Neural cell (in vitro differentiated cells): ENCODE data around the gene PIP5K1B. TPM values are rescaled to one million over a fixed set of nuclear protein-coding genes. Genes with fewer than 3 reads are reported as not detected.
A peak's percentile ranks its signal among the peaks of the same experiment; 100 is the strongest.

ENCODE experiments used
- H2AFZ ChIP-seq: fragments of 200-600, 300-800 bp; sonication (generic), shearing (Covaris generic); 2 replicates; pipeline ENCODE4 v1.6.0; 2014; ENCODE audit warnings: low read depth, mild to moderate bottlenecking, antibody characterized with exemption, low read length, moderate library complexity
- H3F3A ChIP-seq: fragments of 200-600 bp; shearing (Covaris generic); 2 replicates; pipeline ENCODE4 v1.6.1; 2016; ENCODE audit warnings: mild to moderate bottlenecking, moderate library complexity, mixed read lengths, antibody characterized with exemption, low read length; ENCODE audit not compliant: insufficient read depth, poor library complexity, severe bottlenecking
- H3K27ac ChIP-seq: fragments of 200-600, 300-800 bp; sonication (generic), shearing (Covaris generic); 2 replicates; pipeline ENCODE4 v1.5.1; 2014; ENCODE audit warnings: mild to moderate bottlenecking, low read length, moderate library complexity
- H3K27me3 ChIP-seq: fragments of 300-800, 200-600 bp; sonication (generic), shearing (Covaris generic); 2 replicates; pipeline ENCODE4 v1.6.0; 2014; ENCODE audit warnings: mild to moderate bottlenecking, low read depth, low read length, moderate library complexity; ENCODE audit not compliant: insufficient read depth
- H3K36me3 ChIP-seq: fragments of 300-800, 200-600 bp; sonication (generic), shearing (Covaris generic); 2 replicates; pipeline ENCODE4 v1.5.1; 2014; ENCODE audit warnings: mild to moderate bottlenecking, antibody characterized with exemption, low read length, moderate library complexity; ENCODE audit not compliant: insufficient read depth
- H3K4me2 ChIP-seq: fragments of 300-800, 200-600 bp; sonication (generic), shearing (Covaris generic); 2 replicates; pipeline ENCODE4 v1.6.0; 2014; ENCODE audit warnings: mild to moderate bottlenecking, low read length
- H3K4me3 ChIP-seq: fragments of 300-800, 200-600 bp; sonication (generic), shearing (Covaris generic); 2 replicates; pipeline ENCODE4 v1.5.1; 2014; ENCODE audit warnings: mild to moderate bottlenecking, low read length, moderate library complexity
- H3K79me2 ChIP-seq: fragments of 200-600 bp; shearing (Covaris generic); replicated peaks from 2 replicates; pipeline ENCODE4 v1.6.0; 2014; ENCODE audit warnings: mild to moderate bottlenecking, low read length, moderate library complexity; ENCODE audit not compliant: insufficient read depth
- H3K9ac ChIP-seq: fragments of 300-800, 200-600 bp; sonication (generic), shearing (Covaris generic); 2 replicates; pipeline ENCODE4 v1.6.1; 2016; ENCODE audit warnings: mild to moderate bottlenecking, low read length, mixed read lengths
- H3K9me2 ChIP-seq: fragments of 200-600 bp; shearing (Covaris generic); 2 replicates; pipeline ENCODE4 v1.6.1; 2016; ENCODE audit warnings: mild to moderate bottlenecking, low read length, mixed read lengths; ENCODE audit not compliant: insufficient read depth
- H3K9me3 ChIP-seq: fragments of 200-600, 300-800 bp; sonication (generic), shearing (Covaris generic); 2 replicates; pipeline ENCODE4 v1.6.1; 2016; ENCODE audit warnings: mild to moderate bottlenecking, mixed run types, low read length, moderate library complexity, mixed read lengths
- H4K20me1 ChIP-seq: fragments of 200-600 bp; shearing (Covaris generic); 2 replicates; pipeline ENCODE4 v1.6.1; 2016; ENCODE audit warnings: mild to moderate bottlenecking, mixed run types; ENCODE audit not compliant: insufficient read depth
- EP300 ChIP-seq: fragments of 450-650 bp; conservative IDR thresholded peaks from 2 replicates; pipeline ENCODE4 v1.6.1; 2014; ENCODE audit warnings: antibody characterized with exemption, mild to moderate bottlenecking, moderate library complexity; ENCODE audit not compliant: poor library complexity, severe bottlenecking
- EZH2 ChIP-seq: fragments of 200-600, 300-800 bp; shearing (Covaris generic), sonication (generic); IDR thresholded peaks from 2 replicates; pipeline ENCODE4 v1.6.1; 2014; ENCODE audit warnings: antibody characterized with exemption, low read length, borderline replicate concordance, mild to moderate bottlenecking; ENCODE audit not compliant: insufficient read depth, poor library complexity, severe bottlenecking
- MXI1 ChIP-seq: fragments of 450-650 bp; conservative IDR thresholded peaks from 2 replicates; pipeline ENCODE4 v1.6.1; 2014; ENCODE audit warnings: antibody characterized with exemption, mild to moderate bottlenecking; ENCODE audit not compliant: poor library complexity, severe bottlenecking
- POLR2AphosphoS5 ChIP-seq: IDR thresholded peaks from 2 replicates; pipeline ENCODE4 v1.6.1; 2012
- RAD21 ChIP-seq: fragments of 450-650 bp; conservative IDR thresholded peaks from 2 replicates; pipeline ENCODE4 v1.6.1; 2014; ENCODE audit warnings: antibody characterized with exemption, mild to moderate bottlenecking, moderate library complexity
- SMC3 ChIP-seq: fragments of 450-650 bp; conservative IDR thresholded peaks from 2 replicates; pipeline ENCODE4 v1.6.1; 2014; ENCODE audit warnings: antibody characterized with exemption, mild to moderate bottlenecking, moderate library complexity; ENCODE audit not compliant: poor library complexity
- TAF1 ChIP-seq: IDR thresholded peaks from 2 replicates; pipeline ENCODE4 v1.6.1; 2012; ENCODE audit warnings: low read depth
- polyA plus RNA-seq: library from polyadenylated mRNA; depleted of rRNA; stranded (reverse); fragments of >200 nt; gene quantifications from 2 replicates; pipeline ENCODE4 v1.2.3, GENCODE V29; 2014
- TF ChIP-seq, protein P1 (sequence below): IDR thresholded peaks from 2 replicates; pipeline ENCODE4 v1.6.1; 2012; ENCODE audit warnings: borderline replicate concordance
- TF ChIP-seq, protein P2 (sequence below): fragments of 450-650 bp; IDR thresholded peaks from 2 replicates; pipeline ENCODE4 v1.5.1; 2014; ENCODE audit warnings: antibody characterized with exemption, mild to moderate bottlenecking, moderate library complexity; ENCODE audit not compliant: poor library complexity, severe bottlenecking

The PIP5K1B gene
- polyA plus RNA-seq, 1 donor from 2014 or later, result 1.5 TPM

DNA sequence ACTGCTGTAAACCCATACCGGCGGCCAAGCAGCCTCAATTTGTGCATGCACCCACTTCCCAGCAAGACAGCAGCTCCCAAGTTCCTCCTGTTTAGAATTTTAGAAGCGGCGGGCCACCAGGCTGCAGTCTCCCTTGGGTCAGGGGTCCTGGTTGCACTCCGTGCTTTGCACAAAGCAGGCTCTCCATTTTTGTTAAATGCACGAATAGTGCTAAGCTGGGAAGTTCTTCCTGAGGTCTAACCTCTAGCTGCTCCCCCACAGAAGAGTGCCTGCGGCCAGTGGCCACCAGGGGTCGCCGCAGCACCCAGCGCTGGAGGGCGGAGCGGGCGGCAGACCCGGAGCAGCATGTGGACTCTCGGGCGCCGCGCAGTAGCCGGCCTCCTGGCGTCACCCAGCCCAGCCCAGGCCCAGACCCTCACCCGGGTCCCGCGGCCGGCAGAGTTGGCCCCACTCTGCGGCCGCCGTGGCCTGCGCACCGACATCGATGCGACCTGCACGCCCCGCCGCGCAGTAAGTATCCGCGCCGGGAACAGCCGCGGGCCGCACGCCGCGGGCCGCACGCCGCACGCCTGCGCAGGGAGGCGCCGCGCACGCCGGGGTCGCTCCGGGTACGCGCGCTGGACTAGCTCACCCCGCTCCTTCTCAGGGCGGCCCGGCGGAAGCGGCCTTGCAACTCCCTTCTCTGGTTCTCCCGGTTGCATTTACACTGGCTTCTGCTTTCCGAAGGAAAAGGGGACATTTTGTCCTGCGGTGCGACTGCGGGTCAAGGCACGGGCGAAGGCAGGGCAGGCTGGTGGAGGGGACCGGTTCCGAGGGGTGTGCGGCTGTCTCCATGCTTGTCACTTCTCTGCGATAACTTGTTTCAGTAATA lies 330.6 kb downstream of the PIP5K1B start, which contains the start of gene FXN:
Gene FXN, plus strand, starts transcription at position 315 of the 871 bp plus-strand sequence. Its CDS starts 31 bp downstream, at position 346.
- H2AFZ ChIP-seq, result peak within 1 kb of the TSS; percentile 42

DNA sequence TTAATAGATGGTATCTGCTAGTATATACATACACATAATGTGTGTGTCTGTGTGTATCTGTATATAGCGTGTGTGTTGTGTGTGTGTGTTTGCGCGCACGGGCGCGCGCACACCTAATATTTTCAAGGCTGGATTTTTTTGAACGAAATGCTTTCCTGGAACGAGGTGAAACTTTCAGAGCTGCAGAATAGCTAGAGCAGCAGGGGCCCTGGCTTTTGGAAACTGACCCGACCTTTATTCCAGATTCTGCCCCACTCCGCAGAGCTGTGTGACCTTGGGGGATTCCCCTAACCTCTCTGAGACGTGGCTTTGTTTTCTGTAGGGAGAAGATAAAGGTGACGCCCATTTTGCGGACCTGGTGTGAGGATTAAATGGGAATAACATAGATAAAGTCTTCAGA lies 331.3 kb downstream of the PIP5K1B start:
- Histone ChIP-seq H3K27ac (no peak overlapping the region), H3F3A (no peaks in the 10 kb centered on the region), H3K79me2 (no peaks in the 10 kb centered on the region), H3K9me3 (peaks cover 3% of the 10 kb centered on the region), H3K9ac (peak overlapping the region; percentile 65), H3K27me3 (no peaks in the 10 kb centered on the region), H3K4me2 (peak overlapping the region; percentile 88), H3K36me3 (no peaks in the 10 kb centered on the region), H2AFZ (peak overlapping the region; percentile 42), H3K4me3 (peak overlapping the region; percentile 76), H3K9me2 (no peaks in the 10 kb centered on the region), H4K20me1 (no peaks in the 10 kb centered on the region)
- TF ChIP-seq RAD21, result no peak
- TF ChIP-seq TAF1, result no peak
- TF ChIP-seq EP300, result no peak

More for the DNA sequence above, 330.6 kb downstream of the PIP5K1B start, which contains the start of gene FXN:
- Histone ChIP-seq H4K20me1 (no peaks in the 10 kb centered on the region), H3K27ac (no peak within 1 kb of the TSS), H3K79me2 (no peaks in the 10 kb centered on the region), H3K27me3 (no peaks in the 10 kb centered on the region), H3K9me2 (no peaks in the 10 kb centered on the region), H3K4me2 (peak within 1 kb of the TSS; percentile 88), H3K9ac (peak within 1 kb of the TSS; percentile 65), H3K9me3 (no peaks in the 10 kb centered on the region), H3F3A (no peaks in the 10 kb centered on the region), H3K36me3 (no peaks in the 10 kb centered on the region), H3K4me3 (peak within 1 kb of the TSS; percentile 76)
- no peak for TF ChIP-seq EZH2
- peak; percentile 90 for TF ChIP-seq SMC3
- TF ChIP-seq MXI1, result peak; percentile 97
- TF ChIP-seq, protein P1, sequence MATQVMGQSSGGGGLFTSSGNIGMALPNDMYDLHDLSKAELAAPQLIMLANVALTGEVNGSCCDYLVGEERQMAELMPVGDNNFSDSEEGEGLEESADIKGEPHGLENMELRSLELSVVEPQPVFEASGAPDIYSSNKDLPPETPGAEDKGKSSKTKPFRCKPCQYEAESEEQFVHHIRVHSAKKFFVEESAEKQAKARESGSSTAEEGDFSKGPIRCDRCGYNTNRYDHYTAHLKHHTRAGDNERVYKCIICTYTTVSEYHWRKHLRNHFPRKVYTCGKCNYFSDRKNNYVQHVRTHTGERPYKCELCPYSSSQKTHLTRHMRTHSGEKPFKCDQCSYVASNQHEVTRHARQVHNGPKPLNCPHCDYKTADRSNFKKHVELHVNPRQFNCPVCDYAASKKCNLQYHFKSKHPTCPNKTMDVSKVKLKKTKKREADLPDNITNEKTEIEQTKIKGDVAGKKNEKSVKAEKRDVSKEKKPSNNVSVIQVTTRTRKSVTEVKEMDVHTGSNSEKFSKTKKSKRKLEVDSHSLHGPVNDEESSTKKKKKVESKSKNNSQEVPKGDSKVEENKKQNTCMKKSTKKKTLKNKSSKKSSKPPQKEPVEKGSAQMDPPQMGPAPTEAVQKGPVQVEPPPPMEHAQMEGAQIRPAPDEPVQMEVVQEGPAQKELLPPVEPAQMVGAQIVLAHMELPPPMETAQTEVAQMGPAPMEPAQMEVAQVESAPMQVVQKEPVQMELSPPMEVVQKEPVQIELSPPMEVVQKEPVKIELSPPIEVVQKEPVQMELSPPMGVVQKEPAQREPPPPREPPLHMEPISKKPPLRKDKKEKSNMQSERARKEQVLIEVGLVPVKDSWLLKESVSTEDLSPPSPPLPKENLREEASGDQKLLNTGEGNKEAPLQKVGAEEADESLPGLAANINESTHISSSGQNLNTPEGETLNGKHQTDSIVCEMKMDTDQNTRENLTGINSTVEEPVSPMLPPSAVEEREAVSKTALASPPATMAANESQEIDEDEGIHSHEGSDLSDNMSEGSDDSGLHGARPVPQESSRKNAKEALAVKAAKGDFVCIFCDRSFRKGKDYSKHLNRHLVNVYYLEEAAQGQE, result peak; percentile 45
- peak; percentile 79 for TF ChIP-seq RAD21
- TF ChIP-seq TAF1, result no peak
- peak; percentile 59 for TF ChIP-seq POLR2AphosphoS5
- peak; percentile 63 for TF ChIP-seq EP300
- TF ChIP-seq, protein P2, sequence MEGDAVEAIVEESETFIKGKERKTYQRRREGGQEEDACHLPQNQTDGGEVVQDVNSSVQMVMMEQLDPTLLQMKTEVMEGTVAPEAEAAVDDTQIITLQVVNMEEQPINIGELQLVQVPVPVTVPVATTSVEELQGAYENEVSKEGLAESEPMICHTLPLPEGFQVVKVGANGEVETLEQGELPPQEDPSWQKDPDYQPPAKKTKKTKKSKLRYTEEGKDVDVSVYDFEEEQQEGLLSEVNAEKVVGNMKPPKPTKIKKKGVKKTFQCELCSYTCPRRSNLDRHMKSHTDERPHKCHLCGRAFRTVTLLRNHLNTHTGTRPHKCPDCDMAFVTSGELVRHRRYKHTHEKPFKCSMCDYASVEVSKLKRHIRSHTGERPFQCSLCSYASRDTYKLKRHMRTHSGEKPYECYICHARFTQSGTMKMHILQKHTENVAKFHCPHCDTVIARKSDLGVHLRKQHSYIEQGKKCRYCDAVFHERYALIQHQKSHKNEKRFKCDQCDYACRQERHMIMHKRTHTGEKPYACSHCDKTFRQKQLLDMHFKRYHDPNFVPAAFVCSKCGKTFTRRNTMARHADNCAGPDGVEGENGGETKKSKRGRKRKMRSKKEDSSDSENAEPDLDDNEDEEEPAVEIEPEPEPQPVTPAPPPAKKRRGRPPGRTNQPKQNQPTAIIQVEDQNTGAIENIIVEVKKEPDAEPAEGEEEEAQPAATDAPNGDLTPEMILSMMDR, result peak; percentile 98
